GM19438 (cell line): ENCODE measurements around the gene PAK6.

Source experiments
- ATAC-seq: cut with Tn5 transposase; IDR thresholded peaks from one replicate; pipeline ENCODE4 v1.9.1; 2021; ENCODE audit warnings: low read depth; ENCODE audit not compliant: unreplicated experiment

PAK6 gene

DNA sequence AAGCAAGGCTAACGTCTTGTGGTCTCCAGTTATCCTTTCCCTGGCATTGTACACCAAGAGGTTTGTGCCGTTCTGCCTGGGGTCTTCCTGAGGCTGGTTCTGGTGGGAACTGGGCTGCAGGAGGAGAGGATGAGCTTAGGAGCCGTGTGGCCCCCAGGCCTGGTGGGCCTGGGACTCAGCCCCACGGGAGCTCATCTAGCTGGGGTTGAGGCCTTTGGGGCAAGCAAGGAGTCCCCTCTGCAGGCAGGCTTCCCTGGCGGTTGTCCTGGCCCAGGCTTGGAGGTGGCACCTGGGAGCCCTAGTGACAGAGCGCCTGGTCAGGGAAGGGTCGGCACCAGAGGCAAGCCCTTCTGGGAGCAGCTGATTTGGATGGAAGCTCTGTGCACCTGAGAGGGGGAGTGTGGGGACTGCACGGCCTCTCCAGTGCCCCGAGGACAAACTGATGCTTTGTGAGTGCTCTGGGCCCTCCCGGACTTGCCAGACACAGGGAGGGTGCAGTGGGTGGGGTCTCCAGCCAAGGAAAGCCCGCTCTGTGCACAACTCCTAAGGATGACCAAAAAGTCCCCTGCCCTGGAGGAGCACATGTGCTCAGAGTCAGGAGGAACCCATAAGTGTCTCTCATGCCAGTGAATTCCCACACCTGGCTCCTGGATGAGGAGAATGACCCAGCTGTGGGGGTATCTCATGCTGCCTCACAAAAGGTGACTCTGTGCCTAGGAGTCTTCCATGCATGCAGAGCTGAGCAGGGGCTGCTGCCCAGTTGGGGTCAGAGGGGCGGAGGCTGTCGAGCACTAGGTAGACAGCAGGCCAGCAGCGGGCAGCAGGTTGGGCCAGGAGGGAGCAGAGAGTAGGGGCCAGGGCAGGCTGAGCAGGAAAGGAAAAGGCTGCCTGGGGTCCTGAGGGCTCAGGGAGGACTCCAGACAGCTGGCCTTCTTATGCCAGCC, 2.7 kb downstream of the PAK6 start:
- ATAC-seq: no peak

DNA sequence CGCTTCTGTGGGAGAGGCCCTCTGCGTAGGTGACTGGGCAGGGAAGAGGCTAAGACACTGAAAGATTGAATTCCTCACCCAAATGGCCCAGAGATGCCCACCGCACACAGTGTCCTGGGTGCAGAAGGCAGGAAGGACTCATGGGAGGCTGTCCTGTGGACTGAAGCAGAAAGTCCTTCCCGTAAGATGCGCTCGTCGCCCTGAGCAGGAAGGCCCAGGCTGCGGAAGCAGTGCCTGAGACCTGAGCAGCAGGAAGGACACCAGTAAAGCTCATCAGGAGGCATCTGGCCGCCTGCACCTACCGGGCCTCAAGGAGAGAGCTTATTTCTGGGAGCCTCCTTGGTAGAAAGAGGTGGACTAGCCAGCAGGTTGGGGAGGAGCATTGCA, 3.3 kb downstream of the PAK6 start:
- no peak for ATAC-seq

DNA sequence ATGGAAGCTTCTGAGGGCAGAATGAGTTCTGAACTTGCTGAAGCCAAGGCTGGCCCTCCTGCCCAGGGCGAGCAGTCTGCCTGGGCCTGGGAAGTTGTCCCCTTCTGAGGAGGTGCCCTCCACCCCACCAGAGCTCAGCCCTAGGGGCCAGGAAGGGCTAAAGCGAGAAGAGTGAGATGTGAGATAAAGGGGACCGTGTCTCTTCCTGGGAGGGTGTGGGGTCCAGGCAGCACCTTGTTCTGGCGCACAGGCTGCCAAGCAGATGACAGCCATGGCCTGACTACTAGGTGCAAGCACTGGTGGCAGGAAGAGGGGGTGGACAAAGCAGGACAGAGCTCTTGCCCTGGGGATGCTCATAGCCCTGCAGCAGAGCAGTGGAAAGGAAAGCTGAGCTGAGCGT, 3.7 kb downstream of the PAK6 start:
- ATAC-seq: no peak

DNA sequence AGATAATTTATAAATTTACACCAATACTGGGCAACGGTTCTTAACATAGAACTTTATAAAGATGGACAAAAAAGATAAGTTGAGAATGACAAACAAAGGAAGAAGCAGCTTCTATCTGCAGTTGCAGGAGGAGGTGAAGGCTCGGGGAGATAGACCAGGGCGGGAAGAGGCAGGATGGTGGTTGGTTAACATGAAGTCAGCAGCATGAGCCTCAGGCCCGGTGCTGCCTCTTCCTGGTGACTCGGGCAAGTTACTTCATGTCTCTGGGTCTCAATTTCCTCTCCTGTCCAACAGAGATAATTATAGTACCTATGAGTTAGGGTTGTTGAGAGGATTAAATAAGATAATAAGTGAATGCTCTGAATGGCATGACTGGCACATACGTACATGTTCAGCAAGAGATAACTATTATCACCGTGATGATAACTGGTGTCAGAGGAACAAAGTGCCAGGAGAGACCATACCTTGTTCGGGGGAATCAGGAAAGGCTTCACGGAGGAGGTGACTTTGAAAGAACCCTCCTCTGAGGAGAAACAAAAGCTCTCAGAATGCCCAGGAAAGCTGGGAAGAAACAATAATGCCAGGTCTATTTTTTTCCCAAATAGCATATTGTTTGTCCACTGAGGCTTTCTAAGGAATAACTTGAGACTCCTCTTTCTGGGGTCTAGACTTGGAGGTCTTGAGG, 4.4 kb downstream of the PAK6 start:
- ATAC-seq: no peak

DNA sequence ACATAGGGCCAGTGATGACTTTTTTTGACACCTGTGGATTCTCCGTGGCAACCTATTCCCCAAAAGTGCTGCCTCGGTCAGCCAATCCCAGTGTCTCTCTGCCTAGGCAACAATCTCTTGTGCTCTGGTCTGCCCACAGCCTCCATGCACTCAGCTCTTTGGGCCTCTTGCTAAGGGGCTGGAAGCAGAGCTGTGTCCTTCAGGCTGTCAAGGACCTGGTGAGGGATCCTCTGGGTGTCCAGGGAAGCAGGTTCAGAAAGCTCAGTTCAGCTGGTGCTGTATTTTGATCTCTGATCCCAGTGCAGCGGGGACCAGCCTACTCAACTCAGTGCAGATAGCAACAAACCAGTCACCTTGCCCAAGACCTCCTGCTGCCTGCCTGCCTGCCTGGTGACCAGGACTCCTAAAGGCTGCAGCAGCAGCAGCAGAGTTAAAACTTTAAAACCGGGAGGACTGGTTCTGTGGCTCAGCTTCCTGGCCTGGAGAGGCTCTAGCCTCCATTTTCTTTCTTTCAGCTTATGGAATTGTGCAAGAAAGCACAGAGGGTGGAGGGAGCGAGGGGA, 6.2 kb downstream of the PAK6 start:
- no peak for ATAC-seq

DNA sequence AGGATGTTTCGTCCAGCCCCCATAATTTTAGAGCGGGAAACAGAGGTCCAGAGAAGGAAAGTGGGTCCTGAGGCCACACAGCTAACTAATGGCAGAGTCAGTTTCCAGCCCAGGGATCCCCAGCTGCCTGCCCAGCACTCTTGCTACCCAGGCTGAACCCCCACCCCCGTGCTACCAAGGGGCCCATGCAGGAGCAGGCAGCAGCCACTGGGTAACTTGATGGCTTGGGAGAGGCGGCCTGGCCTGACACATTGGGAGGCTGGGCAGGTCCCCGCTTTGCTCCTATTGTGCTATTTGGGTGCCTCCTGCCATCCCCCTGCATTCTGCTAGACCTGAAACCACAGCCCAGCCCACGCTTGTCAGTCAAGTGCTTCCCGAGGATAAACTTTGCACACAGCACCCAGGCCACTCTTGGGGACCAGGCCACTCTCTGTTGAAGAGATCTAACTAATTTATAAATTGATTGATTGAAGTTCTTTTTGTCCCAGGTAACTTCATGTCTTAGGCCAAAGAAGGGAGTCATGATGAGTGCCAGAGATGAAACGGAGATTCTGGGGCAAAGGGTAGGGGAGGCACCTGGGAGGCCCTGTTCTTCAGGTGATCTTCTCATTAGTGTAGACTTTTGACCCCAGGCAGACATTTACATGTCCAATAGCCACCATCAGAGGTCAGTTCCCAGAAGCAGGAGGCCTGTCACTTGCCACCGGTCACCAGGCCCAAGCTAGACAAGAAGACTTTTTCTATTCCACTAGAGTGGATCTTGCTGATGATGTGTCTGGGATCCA, 7.0 kb downstream of the PAK6 start:
- ATAC-seq: no peak

DNA sequence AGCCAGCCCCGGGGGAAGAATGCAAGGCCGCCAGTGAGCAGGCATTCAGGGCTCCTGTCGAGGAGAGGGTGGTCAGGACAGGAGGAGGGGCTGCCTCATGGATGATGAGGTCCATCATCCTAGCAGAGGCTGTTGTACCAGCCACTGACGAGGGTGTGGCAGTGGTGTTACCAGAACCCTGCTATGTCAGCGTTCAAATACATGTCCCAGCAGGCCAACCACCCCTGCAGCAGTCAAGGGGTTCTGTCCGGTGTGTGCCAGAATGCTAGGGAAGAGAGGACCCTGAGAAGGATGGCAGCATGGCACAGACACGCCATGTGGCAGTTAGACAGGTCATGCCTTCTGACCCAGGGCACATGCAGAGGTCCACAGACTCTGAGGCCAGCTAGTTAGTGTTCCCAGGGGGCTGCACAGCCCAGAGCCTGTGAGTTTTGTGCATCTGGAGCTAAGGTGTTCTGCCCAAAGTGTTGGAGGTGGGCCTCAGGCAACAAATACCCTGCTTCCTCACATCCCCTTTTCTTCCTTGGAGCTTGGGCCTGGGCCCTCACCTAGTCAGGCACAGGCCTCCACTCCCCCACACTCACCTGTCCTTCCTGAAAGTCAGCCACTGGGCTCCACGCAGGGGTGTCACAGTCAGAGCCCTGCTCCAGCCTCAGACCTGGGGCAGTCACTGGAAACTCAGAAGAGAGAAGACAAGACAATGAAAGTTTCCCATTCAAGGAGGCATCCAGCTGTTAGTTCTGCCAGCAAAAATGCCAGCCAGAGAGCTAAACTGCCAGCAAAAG, 7.8 kb downstream of the PAK6 start:
- no peak for ATAC-seq

DNA sequence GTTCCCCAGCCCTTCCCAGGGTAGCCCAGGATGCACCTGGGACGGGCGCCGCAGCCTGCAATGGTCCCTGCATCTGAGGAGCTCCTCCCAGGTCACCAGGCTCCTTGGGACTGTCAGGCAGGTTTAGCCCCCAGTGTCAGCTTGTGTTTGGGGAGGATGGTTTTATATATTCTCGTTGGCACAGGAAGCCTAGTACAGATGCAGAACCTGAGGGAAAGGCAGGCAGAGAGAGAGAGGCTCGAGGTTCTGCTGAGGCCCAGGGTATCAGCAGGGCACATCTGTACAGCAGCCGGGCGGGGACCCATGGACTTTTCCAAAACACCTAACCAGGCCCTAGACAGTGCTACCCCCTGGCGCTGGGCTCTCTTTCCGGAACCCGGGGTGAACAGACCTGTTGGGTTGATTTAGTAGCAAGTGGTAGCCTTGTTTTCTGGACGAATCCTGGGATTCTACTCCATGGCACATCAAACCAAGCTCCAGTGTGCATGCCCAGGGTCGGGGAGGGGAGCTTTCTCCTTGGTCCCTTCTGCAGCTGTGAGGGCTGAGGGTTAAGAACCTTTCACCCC, 8.6 kb downstream of the PAK6 start:
- ATAC-seq: no peak

DNA sequence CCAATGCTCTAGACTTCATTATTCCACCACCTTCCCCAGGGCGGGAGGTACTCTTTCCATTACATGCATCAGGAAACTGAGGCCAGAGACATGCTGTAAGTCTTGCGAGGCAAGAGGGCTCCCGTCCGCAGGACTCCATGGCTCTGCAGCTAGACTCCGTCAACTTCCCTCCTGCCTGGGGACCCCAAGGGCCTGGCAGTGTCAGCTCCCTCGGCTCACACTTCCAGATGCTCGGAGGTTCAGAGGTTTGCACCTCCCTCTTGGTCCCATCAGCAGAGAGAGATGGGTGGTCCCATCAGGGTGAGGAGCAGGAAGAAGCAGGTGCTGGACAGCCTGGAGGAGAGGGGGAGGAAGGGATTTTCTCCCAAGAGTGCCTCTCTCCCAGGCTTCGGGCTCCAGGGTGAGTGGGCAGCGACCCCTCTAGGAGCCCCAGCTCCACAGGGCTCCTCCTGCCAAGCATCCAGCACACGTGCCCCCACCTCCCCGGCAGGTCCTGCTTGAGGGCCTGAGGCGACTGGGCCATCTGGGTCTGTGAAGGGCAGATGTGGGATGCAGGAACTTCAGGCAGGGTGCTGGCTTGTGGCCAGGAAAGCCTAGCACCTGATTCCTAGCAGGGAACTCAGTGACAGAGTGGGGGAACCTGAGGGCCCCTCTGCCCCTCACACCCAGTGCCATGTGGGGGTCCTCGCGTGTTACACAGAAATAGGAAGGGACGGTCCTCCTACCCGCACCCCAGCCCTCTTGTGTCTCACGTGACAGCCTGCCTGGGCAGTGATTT, 9.3 kb downstream of the PAK6 start:
- ATAC-seq: no peak

DNA sequence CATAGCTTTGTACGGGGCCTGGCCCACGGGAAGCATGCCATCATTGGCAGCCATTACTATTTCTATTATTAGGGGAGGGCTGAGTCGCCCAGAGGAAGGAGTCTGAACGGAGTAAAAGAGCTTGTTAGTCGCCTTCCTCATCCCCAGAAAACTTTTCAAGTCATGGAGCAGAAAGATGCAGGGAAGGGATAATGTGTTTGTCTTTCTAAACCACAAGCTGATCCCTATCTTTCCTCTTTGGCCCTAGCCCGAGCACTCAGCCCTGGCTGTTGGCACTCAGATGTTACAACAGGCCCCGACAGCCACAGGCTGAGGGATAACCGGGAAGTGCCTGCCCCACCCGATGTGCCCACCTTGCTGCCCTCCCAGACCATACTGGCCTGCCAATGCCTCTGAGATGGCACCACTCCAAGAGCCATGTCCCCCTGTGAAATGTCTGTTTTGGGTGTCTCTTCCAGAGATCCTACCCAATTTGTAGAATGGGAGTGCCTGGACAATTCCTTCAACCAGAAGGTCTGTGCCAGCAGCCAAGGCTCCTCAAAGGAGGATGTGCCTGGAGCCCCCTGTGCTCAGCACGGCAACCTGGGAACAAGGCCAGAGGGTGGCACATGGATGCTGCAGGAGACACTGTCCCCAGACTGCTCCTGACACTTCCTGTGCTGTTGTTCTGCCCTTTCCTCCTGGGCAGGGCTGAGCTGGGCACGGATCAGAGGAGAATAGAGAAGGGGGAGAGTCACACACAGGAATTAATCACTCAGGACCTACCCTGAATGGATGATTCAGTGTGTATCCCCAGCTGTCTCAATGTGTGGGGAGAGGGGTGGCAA, 10.8 kb downstream of the PAK6 start:
- no peak for ATAC-seq

DNA sequence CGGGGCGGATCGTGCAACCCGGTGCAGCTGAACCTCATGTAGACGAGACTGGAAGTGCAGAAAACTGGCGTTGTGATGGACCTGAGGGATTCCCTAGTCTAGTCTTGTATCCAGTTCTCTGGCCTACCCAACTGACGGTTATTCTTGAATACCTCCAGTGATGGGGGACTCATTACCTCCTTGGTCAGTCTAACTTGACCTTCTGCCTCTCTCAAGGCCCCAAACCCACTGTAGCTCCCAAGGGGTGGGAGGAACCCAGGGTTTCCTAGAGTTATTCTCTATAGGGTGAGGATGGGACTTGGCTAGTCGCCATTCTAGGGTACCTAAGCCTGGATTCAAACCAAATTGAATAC, 11.4 kb downstream of the PAK6 start:
- ATAC-seq: no peak

DNA sequence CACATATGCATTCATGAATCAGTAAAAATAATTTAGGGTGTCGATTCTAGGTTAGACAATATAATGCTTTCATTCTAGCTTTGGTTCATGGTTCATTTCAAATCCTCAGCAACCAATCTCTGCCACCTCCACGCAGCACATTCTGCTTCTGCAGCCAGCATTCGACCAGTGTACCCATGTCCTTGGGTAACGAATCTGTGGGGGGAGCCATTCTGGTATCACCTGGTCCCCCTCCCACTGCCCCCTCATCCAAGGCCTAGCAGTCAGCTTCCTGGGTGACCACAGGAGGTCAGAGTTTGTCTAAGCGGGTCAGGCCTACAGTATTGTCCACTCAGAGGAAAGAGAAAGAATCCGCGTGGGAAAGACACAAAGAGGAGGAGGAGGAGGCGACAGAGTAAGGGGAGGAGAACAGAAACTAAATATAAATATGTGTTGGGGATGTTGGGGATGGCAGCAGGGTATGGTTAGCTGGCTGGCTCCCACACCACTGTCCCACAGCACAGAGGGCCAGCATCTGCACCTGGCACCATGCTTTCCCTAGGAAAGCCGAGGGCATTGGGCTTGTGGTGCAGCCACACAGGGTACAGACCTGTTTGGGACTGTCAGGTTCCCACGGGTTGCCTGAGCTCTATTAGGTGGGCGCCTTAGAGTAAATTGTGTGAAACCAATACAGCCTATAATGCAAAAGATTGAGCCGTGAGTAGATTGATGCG, 12.1 kb downstream of the PAK6 start:
- no peak for ATAC-seq

DNA sequence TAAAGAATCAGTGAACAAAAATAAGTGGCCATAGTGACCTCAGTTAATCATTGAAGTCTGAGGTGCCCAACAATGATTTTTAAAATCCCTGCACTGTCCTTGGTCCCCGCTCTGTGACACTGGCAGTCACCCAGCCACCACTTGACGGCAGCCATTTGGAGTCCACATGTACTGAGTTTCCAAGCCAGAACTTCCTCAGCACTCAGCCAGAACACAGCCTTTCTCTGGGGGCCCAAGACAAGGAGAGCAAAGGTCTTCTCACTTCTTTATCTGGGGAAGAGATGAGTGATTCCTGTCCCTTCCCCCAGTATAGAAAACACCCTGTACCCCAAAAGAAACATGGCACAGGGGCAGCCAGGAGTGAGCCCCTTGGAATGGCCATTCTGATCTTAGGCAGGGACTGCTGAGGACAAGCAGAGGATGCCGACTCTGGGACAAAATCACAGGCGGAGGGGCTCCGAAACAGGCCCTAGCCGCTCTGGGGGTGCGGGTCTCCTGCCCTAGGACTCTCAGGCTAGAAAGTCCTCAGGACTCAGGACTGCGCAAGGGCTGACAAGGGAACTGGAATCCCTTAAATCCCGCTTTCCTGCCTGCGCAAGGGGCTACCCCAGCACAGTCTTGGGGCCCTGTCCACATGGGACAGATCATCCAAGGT, 12.8 kb downstream of the PAK6 start:
- ATAC-seq: no peak

DNA sequence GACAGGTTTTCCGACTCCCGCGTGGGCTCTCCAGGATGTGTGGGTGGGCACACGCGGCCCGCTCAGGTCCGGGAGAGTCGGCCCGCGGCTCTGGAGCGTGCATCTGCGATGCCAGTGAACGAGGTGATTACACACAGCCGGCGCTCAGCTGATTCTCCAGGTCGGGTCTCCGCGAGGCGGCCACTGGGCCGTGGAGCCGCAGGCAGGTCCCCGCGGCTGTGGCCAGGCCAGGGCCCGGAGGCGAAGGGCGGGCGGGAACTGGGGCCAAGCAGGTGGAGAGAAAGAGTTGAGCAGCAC, 13.2 kb downstream of the PAK6 start:
- no peak for ATAC-seq

DNA sequence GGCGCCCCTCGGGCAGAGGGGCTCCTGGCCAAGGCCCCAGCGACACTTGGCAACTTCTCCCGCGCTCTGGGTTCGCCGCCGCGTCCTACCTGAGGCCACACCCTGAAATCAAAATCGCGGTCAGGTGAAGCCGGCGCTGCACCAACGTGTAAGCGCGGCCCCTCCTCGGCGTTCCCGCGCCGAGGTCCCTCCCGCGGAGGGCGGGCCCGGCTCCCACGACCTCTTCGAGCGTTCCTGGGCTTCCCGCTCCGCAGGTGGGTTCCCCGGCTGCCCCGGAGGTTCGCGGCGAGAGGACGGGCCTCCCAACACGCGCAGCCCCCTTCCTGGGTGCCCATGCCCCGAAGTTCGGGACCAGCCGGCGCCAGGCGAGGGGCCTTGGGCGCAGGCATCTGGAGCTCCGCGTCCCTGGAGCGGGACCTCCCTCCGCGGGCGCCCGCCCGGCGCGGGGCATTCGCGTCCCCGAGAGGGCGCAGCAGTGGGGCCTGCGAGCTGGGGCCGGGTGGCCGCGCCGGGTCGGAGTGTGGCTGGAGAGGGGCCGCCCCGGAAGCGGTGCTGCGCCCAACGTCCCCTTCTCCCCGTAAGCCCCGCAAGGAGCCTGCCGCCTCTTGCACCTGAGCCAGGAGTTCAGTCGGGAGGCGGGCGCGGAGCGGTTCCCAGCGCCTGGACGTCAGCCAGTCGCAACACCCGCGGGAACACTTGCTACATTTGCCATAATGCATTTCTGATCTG, 13.7 kb downstream of the PAK6 start:
- no peak for ATAC-seq

DNA sequence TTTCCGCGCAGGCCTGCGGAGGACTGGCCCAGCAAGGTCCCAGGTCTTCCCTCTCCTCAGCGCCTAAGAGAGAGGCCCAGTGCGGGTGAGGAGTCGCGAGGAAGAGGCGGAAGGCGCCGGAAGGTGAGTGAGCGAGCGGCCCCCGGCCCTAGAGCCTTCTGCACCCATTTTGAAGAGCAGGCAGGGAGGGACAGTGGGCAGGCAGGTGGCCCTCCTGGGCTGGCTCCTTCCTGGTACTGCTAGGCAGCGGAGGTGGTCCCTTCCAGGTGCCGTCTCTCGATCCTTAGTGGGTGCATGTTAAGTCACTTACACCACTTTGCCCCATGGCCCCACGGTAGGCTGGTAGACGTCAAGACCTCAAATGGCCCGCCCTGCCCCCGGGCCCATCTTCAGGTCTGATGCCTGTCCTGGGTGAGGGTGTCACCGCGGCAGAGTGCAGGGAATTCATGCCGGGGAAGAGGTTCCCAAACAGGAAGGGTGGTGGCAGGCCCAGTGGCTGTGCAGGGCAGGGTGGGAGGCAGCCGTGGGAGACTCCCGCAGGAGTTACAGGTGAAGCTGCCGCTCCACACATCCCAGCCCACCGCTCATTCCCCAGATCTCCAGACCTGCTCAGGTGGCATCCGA, 14.4 kb downstream of the PAK6 start:
- no peak for ATAC-seq
